Endothelial cell (in vitro differentiated cells): Measurements from ENCODE around the gene DCP2. TPM values are rescaled to one million over a fixed set of nuclear protein-coding genes. Genes with fewer than 3 reads are reported as not detected.

Experiments
- DNase-seq: peaks from one replicate; pipeline ENCODE4 v3.0.0; 2021; ENCODE audit warnings: low spot score
- H3K27ac Mint-ChIP-seq: one replicate; pipeline ENCODE4 v1.8.0; 2021; ENCODE audit warnings: mixed read lengths, inconsistent platforms; ENCODE audit not compliant: unreplicated experiment
- H3K27me3 Mint-ChIP-seq: one replicate; pipeline ENCODE4 v1.8.0; 2021; ENCODE audit warnings: mild to moderate bottlenecking, moderate library complexity, mixed read lengths, inconsistent platforms; ENCODE audit not compliant: unreplicated experiment
- H3K36me3 Mint-ChIP-seq: one replicate; pipeline ENCODE4 v1.8.0; 2021; ENCODE audit warnings: mild to moderate bottlenecking, low read depth, mixed read lengths, inconsistent platforms; ENCODE audit not compliant: unreplicated experiment
- H3K4me1 Mint-ChIP-seq: one replicate; pipeline ENCODE4 v1.8.0; 2021; ENCODE audit warnings: mild to moderate bottlenecking, mixed read lengths, inconsistent platforms; ENCODE audit not compliant: unreplicated experiment
- H3K4me3 Mint-ChIP-seq: one replicate; pipeline ENCODE4 v1.8.0; 2021; ENCODE audit warnings: mild to moderate bottlenecking, mixed read lengths, inconsistent platforms; ENCODE audit not compliant: unreplicated experiment
- H3K9me3 Mint-ChIP-seq: one replicate; pipeline ENCODE4 v1.8.0; 2021; ENCODE audit warnings: mixed read lengths, inconsistent platforms; ENCODE audit not compliant: unreplicated experiment
- total RNA-seq: library from RNA; stranded (reverse); fragmentation: NEBNext Ultra II Directional; extraction: Animal tissue kit (Norgen Biotek cat#: 25700); gene quantifications from one replicate; pipeline ENCODE4 v1.2.1, GENCODE V29; 2021; ENCODE audit not compliant: unreplicated experiment
- TF ChIP-seq, protein P1 (sequence below): fragments of 200-600 bp; sonication (generic); IDR thresholded peaks from one replicate; pipeline ENCODE4 v1.5.0; 2021; ENCODE audit warnings: antibody characterized with exemption; ENCODE audit not compliant: unreplicated experiment

Gene DCP2
- total RNA-seq, 1 donor from 2014 or later: 75.6 TPM

DNA sequence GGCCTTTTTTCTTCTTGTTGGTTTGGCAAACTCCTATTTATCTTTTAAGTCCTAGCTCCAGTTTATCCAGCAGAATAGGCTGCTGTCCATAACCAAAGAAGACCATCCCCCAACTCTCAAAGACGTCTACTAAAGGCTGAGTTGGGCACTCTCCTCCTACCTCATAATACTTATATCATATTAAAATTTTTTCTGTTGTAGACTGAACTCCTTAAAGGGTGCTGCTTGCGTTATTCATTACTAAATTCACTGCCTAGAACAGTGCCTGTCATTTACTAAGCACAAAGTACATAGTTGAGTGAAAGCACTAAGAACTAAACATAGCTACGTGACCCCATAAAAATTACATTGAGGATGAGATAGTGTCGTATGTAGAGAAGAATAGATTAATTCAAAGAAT is 21.7 kb downstream of the DCP2 start:
- Mint-ChIP-seq H3K27ac (no peak overlapping the region), H3K36me3 (peaks cover 16% of the 10 kb centered on the region), H3K27me3 (no peaks in the 10 kb centered on the region), H3K9me3 (no peaks in the 10 kb centered on the region), H3K4me1 (peaks cover 10% of the 10 kb centered on the region), H3K4me3 (no peak overlapping the region)
- DNase-seq: no peak
- TF ChIP-seq, protein P1, sequence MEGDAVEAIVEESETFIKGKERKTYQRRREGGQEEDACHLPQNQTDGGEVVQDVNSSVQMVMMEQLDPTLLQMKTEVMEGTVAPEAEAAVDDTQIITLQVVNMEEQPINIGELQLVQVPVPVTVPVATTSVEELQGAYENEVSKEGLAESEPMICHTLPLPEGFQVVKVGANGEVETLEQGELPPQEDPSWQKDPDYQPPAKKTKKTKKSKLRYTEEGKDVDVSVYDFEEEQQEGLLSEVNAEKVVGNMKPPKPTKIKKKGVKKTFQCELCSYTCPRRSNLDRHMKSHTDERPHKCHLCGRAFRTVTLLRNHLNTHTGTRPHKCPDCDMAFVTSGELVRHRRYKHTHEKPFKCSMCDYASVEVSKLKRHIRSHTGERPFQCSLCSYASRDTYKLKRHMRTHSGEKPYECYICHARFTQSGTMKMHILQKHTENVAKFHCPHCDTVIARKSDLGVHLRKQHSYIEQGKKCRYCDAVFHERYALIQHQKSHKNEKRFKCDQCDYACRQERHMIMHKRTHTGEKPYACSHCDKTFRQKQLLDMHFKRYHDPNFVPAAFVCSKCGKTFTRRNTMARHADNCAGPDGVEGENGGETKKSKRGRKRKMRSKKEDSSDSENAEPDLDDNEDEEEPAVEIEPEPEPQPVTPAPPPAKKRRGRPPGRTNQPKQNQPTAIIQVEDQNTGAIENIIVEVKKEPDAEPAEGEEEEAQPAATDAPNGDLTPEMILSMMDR: no peak

DNA sequence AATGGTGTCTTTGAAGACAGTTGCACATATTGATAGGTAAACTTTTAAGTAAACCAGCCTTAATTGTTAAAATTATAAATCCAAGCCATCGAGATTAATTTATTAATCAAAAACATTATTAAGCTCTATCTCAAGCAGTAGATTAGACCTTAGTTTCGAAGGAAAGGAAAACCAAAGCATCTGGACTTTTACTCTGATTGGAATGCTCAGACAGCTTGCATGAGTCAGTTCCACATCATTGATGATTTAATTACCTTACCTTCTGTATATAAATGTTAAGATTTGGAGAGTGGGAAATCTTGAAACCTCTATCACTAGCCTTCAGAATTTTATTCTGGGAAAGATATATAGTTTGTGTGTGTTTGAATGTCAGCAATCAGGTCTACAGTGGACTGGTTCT is 23.9 kb downstream of the DCP2 start:
- H3K4me3 Mint-ChIP-seq: no peak overlapping the region
- DNase-seq: no peak
- H3K4me1 Mint-ChIP-seq: peaks cover 6% of the 10 kb centered on the region
- no peak overlapping the region for H3K27ac Mint-ChIP-seq
- H3K9me3 Mint-ChIP-seq: no peaks in the 10 kb centered on the region
- H3K27me3 Mint-ChIP-seq: no peaks in the 10 kb centered on the region
- peaks cover 17% of the 10 kb centered on the region for H3K36me3 Mint-ChIP-seq
- TF ChIP-seq, protein P1: no peak

DNA sequence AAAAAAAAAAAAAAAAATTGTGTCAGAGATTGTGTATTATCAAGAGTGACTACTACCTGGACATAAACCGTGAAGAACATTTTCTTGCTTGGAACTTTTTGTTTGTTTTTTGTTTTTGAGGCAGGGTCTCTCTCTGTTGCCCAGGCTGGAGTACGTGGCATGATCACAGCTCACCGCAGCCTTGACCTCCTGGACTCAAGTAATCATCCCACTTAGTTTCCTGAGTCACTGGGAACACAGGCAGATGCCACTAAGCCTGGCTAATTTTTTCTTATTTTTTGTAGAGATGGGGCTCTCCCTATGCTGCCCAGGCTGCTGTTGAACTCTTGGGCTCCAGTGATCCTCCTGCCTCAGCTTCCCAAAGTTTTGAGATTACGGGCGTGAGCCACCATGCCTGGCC is 25.8 kb downstream of the DCP2 start:
- TF ChIP-seq, protein P1: no peak
- Mint-ChIP-seq H3K36me3 (peaks cover 21% of the 10 kb centered on the region), H3K4me1 (no peaks in the 10 kb centered on the region), H3K27me3 (no peaks in the 10 kb centered on the region), H3K4me3 (no peak overlapping the region), H3K9me3 (no peaks in the 10 kb centered on the region), H3K27ac (no peak overlapping the region)
- DNase-seq: no peak

DNA sequence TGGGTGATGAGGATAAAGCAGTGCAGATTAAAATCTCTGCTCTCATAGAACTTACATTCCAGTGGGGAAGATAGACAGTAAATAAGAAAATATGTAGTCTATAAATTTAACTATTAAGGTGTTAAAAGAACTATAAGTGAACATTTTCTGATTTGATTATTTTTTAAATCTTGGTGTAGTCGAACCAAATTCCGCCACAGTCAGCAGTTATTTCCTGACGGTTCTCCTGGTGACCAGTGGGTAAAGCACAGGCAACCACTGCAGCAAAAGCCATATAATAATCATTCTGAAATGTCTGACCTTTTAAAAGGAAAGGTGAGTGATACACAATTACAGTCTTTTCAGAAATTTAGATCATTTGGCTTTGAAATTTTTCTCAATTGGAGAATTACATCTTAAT is 27.2 kb downstream of the DCP2 start:
- Mint-ChIP-seq H3K9me3 (no peaks in the 10 kb centered on the region), H3K27me3 (no peaks in the 10 kb centered on the region), H3K27ac (no peak overlapping the region), H3K4me1 (no peaks in the 10 kb centered on the region), H3K4me3 (no peak overlapping the region), H3K36me3 (peaks cover 18% of the 10 kb centered on the region)
- TF ChIP-seq, protein P1: no peak
- no peak for DNase-seq

DNA sequence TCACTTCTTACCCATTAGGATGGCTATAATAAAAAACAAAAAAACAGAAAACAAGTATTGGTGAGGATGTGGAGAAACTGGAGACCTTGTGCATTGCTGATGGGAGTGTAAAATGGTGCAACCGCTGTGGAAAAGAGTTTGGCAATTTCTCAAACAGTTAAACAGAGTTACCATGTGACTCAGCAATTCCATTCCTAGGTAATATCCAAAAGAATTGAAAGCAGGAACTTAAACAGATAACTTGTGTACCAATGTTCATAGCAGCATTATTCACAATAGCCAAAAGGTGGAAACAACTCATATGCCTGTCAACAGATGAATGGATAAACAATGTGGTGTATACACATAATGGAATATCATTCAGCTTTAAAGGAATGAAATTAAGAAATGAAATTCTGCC is 28.9 kb downstream of the DCP2 start:
- no peak for DNase-seq
- no peak overlapping the region for H3K27ac Mint-ChIP-seq
- TF ChIP-seq, protein P1: no peak
- no peak overlapping the region for H3K4me3 Mint-ChIP-seq
- H3K36me3 Mint-ChIP-seq: peaks cover 23% of the 10 kb centered on the region
- no peaks in the 10 kb centered on the region for H3K27me3 Mint-ChIP-seq
- H3K4me1 Mint-ChIP-seq: no peaks in the 10 kb centered on the region
- no peaks in the 10 kb centered on the region for H3K9me3 Mint-ChIP-seq
